Dermis microvascular lymphatic vessel endothelial cell (primary cell): ENCODE data around the gene TMC7. TPM values are rescaled to one million over a fixed set of nuclear protein-coding genes. Genes with fewer than 3 reads are reported as not detected.
"Not testable (repeated sequence)": the region's sequence is repeated elsewhere in the genome, so short reads cannot be mapped to it uniquely, and the experiment has no call there.

Experiments
- DNase-seq, 2 donors: peaks; one replicate each; pipeline versions ENCODE4 v3.0.0 to v3.0.0-alpha.2; 2010; ENCODE audit warnings: low read depth in 2 of 2
- total RNA-seq: library from RNA; depleted of rRNA; stranded (reverse); fragments of >200 nt; gene quantifications from 2 replicates; pipeline ENCODE4 v1.2.1, GENCODE V29; 2014

The TMC7 gene
- total RNA-seq, 1 donor from 2014 or later: 2.2 TPM

DNA sequence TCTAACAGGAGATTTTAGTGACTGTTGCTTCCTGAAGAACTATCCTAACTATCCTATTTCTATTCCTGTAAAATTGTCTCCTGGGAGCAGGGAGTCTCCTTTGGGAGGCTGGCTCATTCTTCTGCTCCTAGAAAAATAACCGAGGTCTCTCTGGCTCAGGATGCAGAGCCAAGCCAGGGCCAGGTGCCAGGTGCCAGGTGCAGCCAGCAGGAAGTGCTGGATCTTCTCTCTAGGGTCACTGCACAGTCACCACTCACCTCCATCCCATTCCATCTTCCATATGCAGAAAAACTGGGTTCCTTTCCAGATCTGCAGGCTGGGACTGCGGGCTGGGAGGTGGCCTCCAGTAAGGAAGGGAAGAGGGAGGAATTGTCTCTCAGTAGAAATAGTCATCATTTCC is 3.8 kb upstream of the TMC7 start:
- DNase-seq: no peak

DNA sequence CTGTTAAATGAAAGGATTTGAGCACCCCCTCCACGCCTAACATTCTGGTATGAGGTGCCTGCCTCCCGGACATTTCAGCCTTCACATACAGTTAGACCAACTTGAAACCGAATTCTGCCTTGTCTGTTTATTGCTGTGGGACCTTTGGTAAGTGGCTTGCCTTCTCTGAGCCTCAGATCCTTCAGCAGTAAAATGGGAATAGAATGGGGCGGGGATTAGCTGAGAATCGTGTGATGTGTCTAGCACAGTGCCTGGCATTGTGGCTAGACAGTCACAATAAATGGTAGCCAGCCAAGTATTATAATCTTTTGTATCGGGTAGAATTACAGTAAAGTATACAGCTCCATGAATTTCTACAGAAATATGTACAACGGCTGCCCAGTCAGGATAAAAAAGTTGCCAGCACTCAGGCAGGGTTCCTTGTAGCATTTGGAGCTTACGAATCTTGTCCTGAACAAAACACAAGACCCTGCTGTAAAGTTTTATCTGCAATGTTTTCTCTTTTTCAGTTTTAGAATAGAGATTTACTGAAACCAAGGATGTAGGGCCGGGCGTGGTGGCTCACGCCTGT is 786 bp downstream of the TMC7 start:
- DNase-seq: peak in 1 of 2 donors; percentile 11

DNA sequence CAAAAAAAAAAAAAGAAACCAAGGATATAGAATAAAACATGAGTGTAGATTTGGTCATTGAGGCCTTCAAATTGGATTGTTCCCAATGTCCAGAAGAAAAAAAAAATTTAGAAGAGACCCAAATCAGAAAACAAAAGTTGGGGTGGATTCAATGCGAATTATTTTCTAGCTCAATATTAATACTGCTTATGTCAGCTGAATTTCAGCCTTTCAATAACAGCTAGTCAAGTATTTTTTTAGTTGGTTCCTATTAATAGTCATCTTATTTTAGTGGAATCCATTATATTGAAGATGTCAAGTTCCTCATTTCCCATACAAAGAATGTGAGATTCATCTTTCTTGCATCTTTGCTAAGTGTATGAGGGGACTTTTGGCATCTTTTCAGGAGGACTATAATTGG is 1.5 kb downstream of the TMC7 start:
- DNase-seq: not testable (repeated sequence)

DNA sequence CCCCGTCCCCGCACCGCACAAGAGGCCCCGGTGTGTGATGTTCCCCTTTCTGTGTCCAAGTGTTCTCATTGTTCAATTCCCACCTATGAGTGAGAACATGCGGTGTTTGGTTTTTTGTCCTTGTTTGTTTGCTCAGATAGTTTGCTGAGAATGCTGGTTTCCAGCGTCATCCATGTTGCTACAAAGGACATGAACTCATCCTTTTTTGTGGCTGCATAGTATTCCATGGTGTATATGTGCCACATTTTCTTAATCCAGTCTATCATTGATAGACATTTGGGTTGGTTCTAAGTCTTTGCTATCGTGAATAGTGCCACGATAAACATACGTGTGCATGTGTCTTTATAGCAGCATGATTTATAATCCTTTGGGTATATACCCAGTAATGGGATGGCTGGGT is 8.0 kb downstream of the TMC7 start:
- not testable (repeated sequence) for DNase-seq

DNA sequence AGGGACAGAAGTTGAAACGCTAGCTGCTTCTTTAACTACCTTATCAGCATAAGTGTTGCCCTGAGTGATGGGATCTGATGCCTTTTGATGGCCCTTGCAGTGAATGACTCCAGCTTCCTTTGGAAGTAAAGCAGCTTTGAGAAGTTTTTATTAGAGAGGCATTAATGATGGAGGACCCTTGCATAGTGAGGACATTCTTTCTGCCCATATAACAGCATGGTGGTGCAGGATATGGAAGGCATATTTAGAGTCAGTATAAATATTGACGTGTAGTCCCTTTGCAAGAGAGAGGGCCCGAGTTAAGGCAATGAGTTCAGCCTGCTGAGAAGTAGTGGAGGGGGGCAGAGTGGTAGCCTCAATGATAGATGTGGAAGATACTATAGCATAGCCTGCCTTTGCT is 9.8 kb downstream of the TMC7 start:
- not testable (repeated sequence) for DNase-seq

DNA sequence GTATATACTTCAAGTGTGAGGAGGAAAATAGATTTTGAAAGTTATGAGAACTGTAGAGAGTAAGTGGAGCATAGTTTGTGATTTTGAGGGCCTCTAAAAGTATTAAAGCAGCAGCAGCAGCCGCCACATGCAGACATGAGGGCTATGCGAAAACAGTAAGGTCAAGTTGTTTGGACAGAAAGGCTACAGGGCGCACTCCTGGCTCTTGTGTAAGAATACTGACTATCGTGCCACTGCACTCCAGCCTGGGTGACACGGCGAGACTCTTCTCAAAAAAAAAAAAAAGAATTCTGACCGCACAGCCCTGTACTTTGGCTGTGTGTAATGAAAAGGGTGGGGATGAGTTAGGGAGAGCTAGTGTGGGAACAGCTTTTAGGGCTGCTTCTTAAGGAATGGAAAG is 10.4 kb downstream of the TMC7 start:
- DNase-seq: not testable (repeated sequence)

DNA sequence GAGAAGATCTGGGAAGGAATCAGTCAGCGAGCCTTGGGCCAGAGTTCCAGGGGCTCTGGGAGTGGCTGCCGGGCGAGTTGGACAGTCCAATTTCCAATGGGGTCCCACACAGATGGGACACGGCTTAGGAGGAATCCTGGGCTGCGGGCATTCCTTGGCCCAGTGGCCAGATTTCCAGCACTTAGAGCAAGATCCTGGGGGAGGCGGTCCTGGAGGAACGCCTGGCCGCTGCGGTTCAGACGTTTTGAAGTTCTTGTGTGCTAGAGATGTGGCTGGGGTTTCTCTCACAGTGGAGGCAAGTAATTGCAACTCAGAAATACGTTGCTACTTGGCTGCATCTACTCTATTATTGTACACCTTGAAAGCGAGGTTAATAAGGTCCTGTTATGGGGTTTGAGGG is 11.7 kb downstream of the TMC7 start:
- not testable (repeated sequence) for DNase-seq

DNA sequence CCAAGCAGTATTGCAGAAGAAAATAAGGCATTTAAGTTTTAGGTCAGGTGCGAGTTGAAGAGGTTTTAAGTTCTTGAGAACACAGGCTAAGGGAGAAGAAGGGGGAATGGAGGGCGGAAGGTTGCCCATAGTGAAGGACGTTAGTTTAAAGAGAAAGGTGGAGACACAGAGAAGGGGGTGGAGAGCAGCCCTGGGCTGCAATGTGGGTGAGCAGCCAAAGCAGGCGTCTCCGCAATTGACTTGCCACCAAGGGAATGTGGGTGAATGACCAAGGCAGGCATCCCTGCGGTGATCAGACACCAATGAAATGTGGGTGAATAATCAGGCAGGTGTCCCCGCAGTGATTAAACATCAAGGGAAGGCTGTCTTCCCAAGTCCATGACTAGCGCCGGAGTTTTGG is 12.8 kb downstream of the TMC7 start:
- DNase-seq: not testable (repeated sequence)

DNA sequence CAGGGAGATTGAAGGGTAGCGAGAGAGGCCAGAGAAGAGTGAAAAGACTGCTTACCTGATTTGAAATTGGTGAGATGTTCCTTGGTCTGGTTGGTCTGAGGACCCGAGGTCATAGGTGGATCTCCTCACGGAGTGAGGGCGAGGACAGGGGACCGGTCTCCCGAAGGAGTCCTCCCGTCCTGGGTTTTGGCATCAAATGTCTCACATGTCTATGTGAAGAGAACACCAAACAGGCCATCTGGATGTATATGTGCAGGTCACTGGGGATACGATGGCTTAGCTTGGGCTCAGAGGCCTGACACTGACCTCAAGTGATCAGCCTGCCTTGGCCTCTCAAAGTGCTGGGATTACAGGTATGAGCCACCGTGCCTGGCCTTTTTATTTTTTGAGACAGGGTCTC is 13.3 kb downstream of the TMC7 start:
- DNase-seq: not testable (repeated sequence)

DNA sequence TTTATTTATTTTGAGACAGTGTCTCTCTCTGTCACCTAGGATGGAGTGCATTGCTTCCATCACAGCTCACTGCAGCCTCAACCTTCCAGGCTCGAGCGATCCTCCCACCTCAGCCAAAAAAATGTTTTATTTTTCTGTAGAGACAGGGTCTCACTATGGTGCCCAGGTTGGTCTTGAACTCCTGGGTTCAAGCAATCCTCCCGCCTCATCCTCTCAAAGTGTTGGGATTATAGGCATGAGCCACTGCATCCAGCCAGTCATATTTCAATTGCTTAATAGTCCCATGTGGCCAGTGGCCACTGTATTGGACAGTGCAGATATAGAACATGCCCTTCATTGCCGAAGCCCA is 15.3 kb downstream of the TMC7 start:
- no peak for DNase-seq

DNA sequence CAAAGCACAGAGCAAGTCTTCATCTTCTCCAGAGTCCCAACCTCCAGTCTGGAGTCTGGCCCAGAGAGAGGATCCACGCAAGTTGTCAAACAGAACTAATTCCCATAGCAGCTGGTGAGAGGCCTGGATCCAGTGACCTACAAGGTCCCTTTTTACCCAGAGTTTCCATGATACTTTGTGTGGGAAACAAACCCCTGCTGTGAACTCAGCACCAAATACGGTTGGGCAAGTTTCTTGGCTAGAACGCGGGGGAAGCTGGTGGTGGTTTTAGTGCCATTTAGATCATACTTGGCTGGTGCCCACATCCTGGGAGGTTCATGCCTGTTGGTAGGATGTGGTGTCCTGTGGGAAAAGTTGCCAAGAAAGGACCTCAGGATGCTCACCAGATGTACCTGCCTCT is 18.1 kb downstream of the TMC7 start:
- DNase-seq: peak; percentile 12 to 31

DNA sequence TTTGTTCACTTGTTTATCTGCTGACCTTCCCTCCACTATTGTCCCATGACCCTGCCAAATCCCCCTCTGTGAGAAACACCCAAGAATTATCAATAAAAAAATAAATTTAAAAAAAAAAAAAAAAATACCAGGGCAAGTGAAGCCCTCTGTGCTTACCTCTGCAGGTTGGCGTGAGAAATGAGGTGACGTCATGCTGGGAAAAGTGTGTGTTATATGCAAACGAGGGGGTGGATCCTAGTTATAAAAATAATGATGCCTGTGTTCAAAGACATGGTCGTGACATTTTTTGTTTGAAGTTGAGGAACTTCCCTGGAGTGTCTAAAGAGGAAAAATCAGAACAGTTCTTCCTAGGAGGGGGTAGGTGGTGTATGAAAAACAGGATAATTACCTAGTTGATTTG is 20.2 kb downstream of the TMC7 start:
- no peak for DNase-seq

DNA sequence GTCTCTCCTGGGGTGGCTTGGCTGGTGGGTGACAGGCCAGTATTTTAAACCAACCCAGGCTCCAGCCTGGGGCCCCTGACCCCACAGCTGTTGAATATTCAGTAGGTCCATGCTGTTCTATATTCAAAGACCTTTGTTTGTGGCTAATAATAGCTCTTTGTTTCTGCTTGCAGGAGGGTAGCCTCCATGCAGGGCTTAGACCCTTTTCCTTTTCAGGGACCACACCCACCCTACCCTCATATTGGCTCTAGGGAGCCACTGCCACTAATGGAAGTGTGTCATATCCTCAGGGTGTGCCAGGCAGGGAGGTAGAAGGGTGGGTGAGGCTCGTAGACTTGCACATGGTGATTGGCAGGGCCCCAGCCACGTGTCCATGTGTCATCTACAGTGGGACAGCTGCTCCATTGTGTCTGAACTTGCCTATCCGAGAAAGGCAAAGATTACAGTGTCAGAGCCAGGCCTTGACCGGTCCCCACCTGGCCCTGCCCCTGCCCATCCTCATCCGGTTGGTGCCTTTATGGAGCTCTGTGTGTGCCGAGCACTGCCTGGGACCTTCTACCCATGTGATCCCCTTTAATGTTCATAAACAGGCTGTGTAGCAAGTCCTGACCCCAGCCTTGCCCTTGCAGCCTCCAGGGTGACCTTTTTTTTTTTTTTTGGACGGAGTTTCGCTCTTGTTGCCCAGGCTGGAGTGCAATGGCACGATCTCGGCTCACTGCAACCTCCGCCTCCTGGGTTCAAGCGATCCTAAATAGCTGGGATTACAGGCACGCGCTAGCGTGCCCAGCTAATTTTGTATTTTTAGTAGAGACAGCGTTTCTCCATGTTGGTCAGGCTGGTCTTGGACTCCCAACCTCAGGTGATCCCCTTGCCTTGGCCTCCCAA is 22.1 kb downstream of the TMC7 start:
- DNase-seq: peak; percentile 63 to 80

DNA sequence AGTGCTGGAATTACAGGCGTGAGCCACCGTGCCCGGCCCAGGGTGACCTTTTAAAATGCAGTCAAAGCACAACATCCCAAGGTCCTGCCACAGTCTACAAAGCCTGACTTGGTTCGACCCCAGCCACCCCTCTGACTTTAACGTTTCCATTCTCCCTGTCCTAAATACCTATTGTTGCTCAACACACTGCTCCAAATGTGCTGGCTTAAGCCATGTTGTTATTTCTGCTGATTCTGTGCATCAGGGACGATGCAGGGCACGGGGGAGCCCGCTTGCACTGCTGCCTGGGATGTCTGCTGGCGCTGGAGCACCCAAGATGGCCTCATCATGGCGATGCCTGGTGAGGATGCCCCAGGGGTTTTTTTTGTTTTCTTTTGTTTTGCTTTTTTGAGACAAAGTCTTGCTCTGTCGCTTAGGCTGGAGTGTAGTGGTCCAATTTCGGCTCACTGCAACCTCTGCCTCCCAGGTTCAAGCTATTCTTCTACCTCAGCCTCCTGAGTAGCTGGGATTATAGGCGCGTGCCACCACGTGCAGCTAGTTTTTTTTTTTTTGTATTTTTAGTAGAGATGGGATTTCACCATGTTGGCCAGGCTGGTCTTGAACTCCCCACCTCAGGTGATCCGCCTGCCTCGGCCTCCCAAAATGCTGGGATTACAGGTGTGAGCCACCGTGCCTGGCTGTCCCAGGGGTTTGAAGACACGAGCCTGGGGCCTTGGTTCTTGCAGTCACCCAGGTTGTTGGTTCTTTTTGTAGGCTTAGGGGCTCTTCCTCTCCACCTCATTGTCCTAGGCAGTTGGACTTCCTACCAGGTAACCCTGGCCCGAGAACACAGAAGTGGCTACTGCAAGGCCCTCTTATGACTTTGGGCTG is 22.9 kb downstream of the TMC7 start:
- DNase-seq: no peak

DNA sequence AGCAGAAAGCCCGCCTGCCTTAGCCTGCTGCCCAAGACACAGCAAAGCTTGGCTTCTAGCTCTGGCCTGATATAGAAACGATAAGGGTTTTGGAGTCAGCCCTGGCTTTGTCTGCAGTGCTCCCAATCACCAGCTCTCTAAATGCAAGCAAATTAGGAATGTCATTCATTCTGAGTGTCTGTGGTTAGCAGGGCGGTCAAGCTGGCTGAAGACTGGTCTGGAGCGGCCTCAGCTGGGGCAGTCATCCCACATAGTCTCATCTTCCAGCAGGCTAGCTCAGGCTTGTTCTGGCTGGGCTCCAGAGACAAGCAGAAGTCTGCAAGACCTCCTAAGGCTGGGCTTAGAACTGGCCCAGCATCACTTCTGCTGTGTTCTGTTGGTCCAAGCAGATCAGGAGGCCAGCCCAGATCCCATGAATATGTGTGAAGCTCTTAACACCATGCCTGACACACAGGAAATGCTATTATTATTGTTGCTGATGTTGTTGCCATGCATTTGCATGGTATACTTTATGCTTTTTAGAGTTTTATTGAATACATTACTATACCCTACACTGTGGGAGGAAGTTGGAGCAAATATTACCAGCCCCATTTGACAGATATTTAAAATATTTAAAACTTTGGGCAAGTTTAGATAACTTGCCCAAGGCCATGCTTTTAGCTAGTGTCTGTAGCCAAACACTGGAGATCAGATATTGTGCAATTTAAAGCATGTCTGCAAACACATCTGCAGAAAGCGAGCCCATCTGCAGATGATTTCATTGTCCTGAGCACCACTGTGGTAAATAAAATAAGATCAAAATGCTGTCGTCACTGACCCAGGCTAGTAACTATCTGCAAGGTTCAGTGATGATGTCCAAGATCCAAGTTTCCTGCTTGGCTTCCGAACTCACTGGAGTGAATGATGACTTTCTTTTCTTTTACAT is 24.8 kb downstream of the TMC7 start:
- DNase-seq: no peak

DNA sequence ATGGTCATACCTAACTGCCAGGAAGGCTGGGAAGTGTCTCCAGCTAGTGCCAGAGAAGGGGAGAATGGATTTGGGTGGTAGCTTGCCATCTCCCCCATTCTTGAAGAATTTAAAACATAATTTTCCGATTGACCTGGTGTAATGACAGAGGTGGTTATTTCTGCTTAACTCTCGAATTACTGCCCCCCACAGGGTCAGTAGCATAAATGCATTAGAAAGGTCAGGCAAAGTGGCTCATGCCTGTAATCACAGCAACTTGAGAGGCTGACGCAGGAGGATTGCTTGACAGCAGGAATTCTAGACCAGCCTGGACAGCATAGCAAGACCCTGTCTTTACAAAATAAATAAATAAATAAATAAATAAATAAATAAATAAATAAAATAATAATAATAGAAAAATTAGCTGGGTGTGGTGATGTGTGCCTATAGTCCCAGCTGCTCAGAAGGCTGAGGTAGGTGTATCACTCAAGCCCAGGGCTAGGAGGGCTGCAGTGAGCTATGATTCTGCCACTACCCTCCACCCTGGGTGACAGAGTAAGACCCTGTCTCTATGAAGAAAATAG is 27.5 kb downstream of the TMC7 start:
- peak in 1 of 2 donors; percentile 16 for DNase-seq

DNA sequence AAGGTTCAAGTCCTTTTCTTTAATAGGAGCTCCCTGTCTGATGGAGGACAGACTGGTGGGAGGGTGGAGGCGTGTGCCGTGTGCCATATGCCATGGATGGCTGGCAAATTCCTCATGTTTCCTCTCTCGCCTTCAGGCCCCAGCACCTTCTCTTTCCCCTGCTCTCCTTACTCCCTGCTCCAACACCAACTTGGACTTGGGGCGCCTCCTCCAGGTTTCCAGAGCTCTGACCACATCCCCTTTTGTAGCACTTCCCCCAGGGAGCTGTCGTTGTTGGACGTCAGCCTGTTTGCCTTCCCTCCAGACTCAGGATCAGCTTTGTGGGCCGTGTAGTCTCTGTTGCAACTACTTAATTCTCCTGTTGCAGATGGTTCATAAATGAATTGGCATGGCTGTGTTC is 30.7 kb downstream of the TMC7 start:
- DNase-seq: peak in 1 of 2 donors; percentile 7

DNA sequence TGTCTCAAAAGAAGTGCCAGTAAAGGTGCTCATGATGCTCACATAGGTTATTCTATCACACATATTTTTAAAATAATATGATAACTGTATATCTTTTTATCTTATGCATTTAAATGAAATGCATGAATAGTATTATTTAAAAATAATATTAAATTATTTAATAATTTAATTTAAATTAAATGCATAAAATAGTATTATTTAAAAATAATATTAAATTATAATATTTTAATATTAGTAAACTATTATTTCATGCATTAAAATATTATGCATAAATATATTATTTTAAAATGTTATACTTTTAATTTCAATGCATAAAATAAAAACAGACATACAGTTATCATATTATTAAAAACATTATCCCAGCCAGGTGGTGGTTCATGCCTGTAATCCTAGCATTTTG is 33.4 kb downstream of the TMC7 start:
- DNase-seq: no peak

DNA sequence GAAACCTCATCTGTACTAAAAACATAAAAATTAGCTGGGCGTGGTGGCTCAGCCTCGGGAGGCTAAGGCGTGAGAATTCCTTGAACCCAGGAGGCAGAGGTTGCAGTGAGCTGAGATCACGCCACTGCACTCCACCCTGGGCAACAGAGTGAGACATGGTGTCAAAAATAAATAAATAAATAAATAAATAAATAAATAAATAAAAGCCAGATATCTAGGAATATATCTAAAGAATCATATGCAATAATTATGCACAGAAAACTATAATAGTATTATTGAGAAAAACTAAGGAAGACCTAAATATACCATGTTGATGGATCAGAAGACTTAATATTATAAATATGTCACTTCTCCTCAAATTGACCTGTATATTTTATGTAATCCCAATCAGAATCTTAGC is 37.0 kb downstream of the TMC7 start:
- no peak for DNase-seq

DNA sequence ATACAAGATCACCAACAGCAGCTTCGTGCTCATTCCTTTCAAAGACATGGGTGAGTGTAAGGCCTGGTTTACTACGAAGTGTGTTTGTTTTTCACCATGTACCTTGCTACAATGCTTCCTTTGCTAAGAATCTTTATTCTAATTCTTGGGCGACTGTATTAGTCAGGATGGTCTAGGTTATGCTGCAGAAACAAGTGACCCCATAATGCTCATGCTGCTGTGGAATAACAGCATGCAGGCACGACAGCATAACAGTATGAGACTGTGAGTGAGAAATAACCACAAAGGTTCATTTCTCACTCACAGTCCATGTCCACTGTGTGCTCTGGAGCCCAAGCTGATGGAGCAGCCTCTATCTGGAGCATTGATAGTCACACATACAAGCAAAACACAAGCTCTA is 38.0 kb downstream of the TMC7 start:
- no peak for DNase-seq

DNA sequence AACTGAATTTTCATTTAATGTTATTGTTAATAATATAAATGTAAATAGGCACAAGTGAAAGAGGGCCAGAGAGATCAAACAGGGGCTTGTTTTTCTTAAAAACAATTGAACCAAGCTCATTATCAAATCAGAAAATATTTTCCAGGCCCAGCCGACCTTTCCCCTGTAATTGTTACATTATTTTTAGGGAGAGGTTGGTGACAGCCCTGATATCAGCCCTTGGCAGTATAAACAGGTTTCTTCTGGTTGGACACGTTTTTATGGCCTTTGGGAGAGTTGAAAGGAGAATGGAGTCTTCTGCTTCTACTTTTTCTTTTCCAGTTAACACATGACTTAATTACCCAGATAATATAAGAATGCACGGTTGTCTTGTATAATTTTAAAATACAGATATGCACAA is 43.7 kb downstream of the TMC7 start:
- no peak for DNase-seq
